GM23248 (cell line): ENCODE data around the gene SMYD1. TPM values are rescaled to one million over a fixed set of nuclear protein-coding genes. Genes with fewer than 3 reads are reported as not detected.
A peak's percentile ranks its signal among the peaks of the same experiment; 100 is the strongest.

ENCODE experiments used
- DNase-seq: peaks from one replicate; pipeline ENCODE4 v3.0.0-alpha.2; 2015
- H2AFZ ChIP-seq: fragments of 200-600 bp; sonication (generic); 2 replicates; pipeline ENCODE4 v1.6.1; 2016; ENCODE audit warnings: antibody characterized with exemption
- H3F3A ChIP-seq: fragments of 200-600 bp; sonication (generic); 2 replicates; pipeline ENCODE4 v1.6.1; 2016; ENCODE audit warnings: mild to moderate bottlenecking, antibody characterized with exemption, mixed run types; ENCODE audit not compliant: insufficient read depth
- H3K27ac ChIP-seq: fragments of 200-600 bp; sonication (generic); 2 replicates; pipeline ENCODE4 v1.5.1; 2016; ENCODE audit warnings: mild to moderate bottlenecking
- H3K27me3 ChIP-seq: fragments of 200-600 bp; sonication (generic); replicated peaks from 2 replicates; pipeline ENCODE4 v1.6.1; 2016; ENCODE audit warnings: mild to moderate bottlenecking; ENCODE audit not compliant: insufficient read depth
- H3K36me3 ChIP-seq: fragments of 200-600 bp; sonication (generic); 2 replicates; pipeline ENCODE4 v1.6.1; 2016; ENCODE audit warnings: low read depth, mild to moderate bottlenecking
- H3K4me1 ChIP-seq: fragments of 200-600 bp; sonication (generic); 2 replicates; pipeline ENCODE4 v1.6.1; 2016; ENCODE audit warnings: mild to moderate bottlenecking; ENCODE audit not compliant: insufficient read depth
- H3K4me2 ChIP-seq: fragments of 200-600 bp; sonication (generic); one replicate; pipeline ENCODE4 v1.6.1; 2016; ENCODE audit warnings: mild to moderate bottlenecking; ENCODE audit not compliant: unreplicated experiment
- H3K4me3 ChIP-seq: fragments of 200-600 bp; sonication (generic); 2 replicates; pipeline ENCODE4 v1.5.1; 2016; ENCODE audit warnings: mild to moderate bottlenecking
- H3K79me2 ChIP-seq: fragments of 200-600 bp; sonication (generic); 2 replicates; pipeline ENCODE4 v1.6.1; 2016; ENCODE audit warnings: mild to moderate bottlenecking; ENCODE audit not compliant: insufficient read depth
- H3K9ac ChIP-seq: fragments of 200-600 bp; sonication (generic); 2 replicates; pipeline ENCODE4 v1.6.1; 2016; ENCODE audit warnings: mild to moderate bottlenecking
- H3K9me2 ChIP-seq: fragments of 200-600 bp; sonication (generic); 2 replicates; pipeline ENCODE4 v1.6.1; 2016; ENCODE audit warnings: mixed run types, mild to moderate bottlenecking, moderate library complexity; ENCODE audit not compliant: insufficient read depth
- H3K9me3 ChIP-seq: fragments of 200-600 bp; sonication (generic); one replicate; pipeline ENCODE4 v1.6.1; 2017; ENCODE audit warnings: low read depth
- H4K20me1 ChIP-seq: fragments of 200-600 bp; sonication (generic); 2 replicates; pipeline ENCODE4 v1.6.0; 2016; ENCODE audit not compliant: insufficient read depth
- EZH2 ChIP-seq: fragments of 200-600 bp; sonication (generic); IDR thresholded peaks from 2 replicates; pipeline ENCODE4 v1.6.1; 2018; ENCODE audit warnings: antibody characterized with exemption, mild to moderate bottlenecking; ENCODE audit not compliant: insufficient read depth, poor library complexity, severe bottlenecking
- EZH2phosphoT487 ChIP-seq: fragments of 200-600 bp; sonication (generic); IDR thresholded peaks from 2 replicates; pipeline ENCODE4 v1.6.1; 2018; ENCODE audit warnings: antibody characterized with exemption, moderate library complexity, mild to moderate bottlenecking, low read depth; ENCODE audit not compliant: insufficient read depth
- WGBS, 2 experiments: methylation state at CpG; one replicate each; pipeline ENCODE4 v1.1.6; 2015 to 2017; ENCODE audit warnings: low lambda C conversion rate in 2 of 2, low coverage in 1 of 2; ENCODE audit errors: missing lambda C conversion rate in 2 of 2; 5-methylcytosine and 5-hydroxymethylcytosine counted together
- in situ Hi-C: fragments of 300-500 bp; cut with MboI; formaldehyde crosslinking; loops from 2 replicates; pipeline ENCODE4 v1.15.0; 2020
- polyA plus RNA-seq: library from polyadenylated mRNA; unstranded; fragments of >200 nt; fragmentation: Nextera tagmentation; extraction: Ambion mirVana; gene quantifications from 2 replicates; pipeline ENCODE4 v1.2.1, GENCODE V29; 2016
- total RNA-seq: library from RNA; depleted of rRNA; stranded (reverse); fragments of >200 nt; shearing (Covaris generic); gene quantifications from 2 replicates; pipeline ENCODE4 v1.2.3, GENCODE V29; 2014

Gene SMYD1
- total and polyA plus RNA-seq, 2 experiments from 2014 or later = not detected

- Histone ChIP-seq H3K4me2 (no peak overlapping the region), H3K4me1 (no peaks in the 10 kb centered on the region), H3K27ac (no peak overlapping the region), H3K9me3 (no peaks in the 10 kb centered on the region), H4K20me1 (no peaks in the 10 kb centered on the region), H2AFZ (no peak overlapping the region), H3F3A (no peaks in the 10 kb centered on the region), H3K9ac (no peak overlapping the region), H3K79me2 (no peaks in the 10 kb centered on the region), H3K4me3 (no peak overlapping the region), H3K9me2 (no peaks in the 10 kb centered on the region), H3K27me3 (no peaks in the 10 kb centered on the region), H3K36me3 (no peaks in the 10 kb centered on the region)
- no peak for DNase-seq
- TF ChIP-seq EZH2 (no peak), EZH2phosphoT487 (no peak)
- in situ Hi-C loops = no loop called here
- 48 to 53% methylated on average over 2 of the region's 2 CpGs for WGBS, 2 experiments
Observed at GRCh38 chr2:88147145-88147544, 79.5 kb downstream of the SMYD1 start.

GRCh38 chr2:88148929-88149438 lies 81.4 kb downstream of the SMYD1 start:
- Histone ChIP-seq H3K36me3 (no peaks in the 10 kb centered on the region), H3K27me3 (no peaks in the 10 kb centered on the region), H3K4me3 (no peak overlapping the region), H3K9me2 (no peaks in the 10 kb centered on the region), H2AFZ (no peak overlapping the region), H4K20me1 (no peaks in the 10 kb centered on the region), H3K4me2 (no peak overlapping the region), H3F3A (no peaks in the 10 kb centered on the region), H3K9ac (no peak overlapping the region), H3K79me2 (no peaks in the 10 kb centered on the region), H3K4me1 (no peaks in the 10 kb centered on the region), H3K9me3 (no peaks in the 10 kb centered on the region), H3K27ac (no peak overlapping the region)
- TF ChIP-seq EZH2phosphoT487 (no peak), EZH2 (no peak)
- in situ Hi-C loops = no loop called here
- no peak for DNase-seq

GRCh38 chr2:88159481-88159880 lies 91.9 kb downstream of the SMYD1 start:
- in situ Hi-C loops = loop anchor here (5.0 kb wide), 1 partner anchor 97 kb away; no protein-coding TSS in a partner anchor
- H3K79me2 ChIP-seq = no peaks in the 10 kb centered on the region
- H4K20me1 ChIP-seq = no peaks in the 10 kb centered on the region
- H3F3A ChIP-seq = no peaks in the 10 kb centered on the region
- no peak overlapping the region for H3K9ac ChIP-seq
- no peak overlapping the region for H3K4me2 ChIP-seq
- no peaks in the 10 kb centered on the region for H3K9me3 ChIP-seq
- H3K4me3 ChIP-seq = peak overlapping the region; percentile 13; the same call in 1 of the 2 replicates
- peak overlapping the region; percentile 46; the same call in 1 of the 2 replicates for H2AFZ ChIP-seq
- H3K4me1 ChIP-seq = no peaks in the 10 kb centered on the region
- TF ChIP-seq EZH2 = no peak
- TF ChIP-seq EZH2phosphoT487 = no peak
- no peak for DNase-seq
- no peaks in the 10 kb centered on the region for H3K9me2 ChIP-seq
- no peak overlapping the region for H3K27ac ChIP-seq
- no peaks in the 10 kb centered on the region; the same call in 1 of the 2 replicates for H3K27me3 ChIP-seq
- WGBS, 2 experiments = 2 to 11% methylated on average over 3 of the region's 3 CpGs
- H3K36me3 ChIP-seq = no peaks in the 10 kb centered on the region

- Histone ChIP-seq H3K4me3 (peak overlapping the region; percentile 13; the same call in 1 of the 2 replicates), H3K9me3 (no peaks in the 10 kb centered on the region), H4K20me1 (no peaks in the 10 kb centered on the region), H3K9me2 (no peaks in the 10 kb centered on the region), H3K27me3 (no peaks in the 10 kb centered on the region), H3F3A (no peaks in the 10 kb centered on the region), H2AFZ (peak overlapping the region; percentile 46; the same call in 1 of the 2 replicates), H3K4me2 (no peak overlapping the region), H3K27ac (no peak overlapping the region), H3K36me3 (no peaks in the 10 kb centered on the region), H3K79me2 (no peaks in the 10 kb centered on the region), H3K4me1 (no peaks in the 10 kb centered on the region), H3K9ac (no peak overlapping the region)
- DNase-seq = peak; percentile 82
- in situ Hi-C loops = loop anchor here (5.0 kb wide), 1 partner anchor 98 kb away; no protein-coding TSS in a partner anchor
- WGBS, 2 experiments = 21% methylated on average over 5 of the region's 5 CpGs
- TF ChIP-seq EZH2 (no peak), EZH2phosphoT487 (no peak)
Observed at GRCh38 chr2:88159955-88160415, 92.4 kb downstream of the SMYD1 start.
